GM15510 (cell line): ENCODE data around the gene EDEM2.
A peak's percentile ranks its signal among the peaks of the same experiment; 100 is the strongest.

Experiments
- POLR2A ChIP-seq: IDR thresholded peaks from 3 replicates; pipeline ENCODE4 v1.6.1; 2011; ENCODE audit warnings: borderline replicate concordance; ENCODE audit not compliant: insufficient read length; ENCODE audit errors: extremely low read depth

Gene EDEM2, protein sequence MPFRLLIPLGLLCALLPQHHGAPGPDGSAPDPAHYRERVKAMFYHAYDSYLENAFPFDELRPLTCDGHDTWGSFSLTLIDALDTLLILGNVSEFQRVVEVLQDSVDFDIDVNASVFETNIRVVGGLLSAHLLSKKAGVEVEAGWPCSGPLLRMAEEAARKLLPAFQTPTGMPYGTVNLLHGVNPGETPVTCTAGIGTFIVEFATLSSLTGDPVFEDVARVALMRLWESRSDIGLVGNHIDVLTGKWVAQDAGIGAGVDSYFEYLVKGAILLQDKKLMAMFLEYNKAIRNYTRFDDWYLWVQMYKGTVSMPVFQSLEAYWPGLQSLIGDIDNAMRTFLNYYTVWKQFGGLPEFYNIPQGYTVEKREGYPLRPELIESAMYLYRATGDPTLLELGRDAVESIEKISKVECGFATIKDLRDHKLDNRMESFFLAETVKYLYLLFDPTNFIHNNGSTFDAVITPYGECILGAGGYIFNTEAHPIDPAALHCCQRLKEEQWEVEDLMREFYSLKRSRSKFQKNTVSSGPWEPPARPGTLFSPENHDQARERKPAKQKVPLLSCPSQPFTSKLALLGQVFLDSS

GRCh38 chr20:35146920-35147574 lies at the start of gene EDEM2:
TSS of gene EDEM2 (minus strand) at chr20:35147336. CDS start at chr20:35147258, 78 bp downstream.
- peak; percentile 88 for TF ChIP-seq POLR2A

DNA sequence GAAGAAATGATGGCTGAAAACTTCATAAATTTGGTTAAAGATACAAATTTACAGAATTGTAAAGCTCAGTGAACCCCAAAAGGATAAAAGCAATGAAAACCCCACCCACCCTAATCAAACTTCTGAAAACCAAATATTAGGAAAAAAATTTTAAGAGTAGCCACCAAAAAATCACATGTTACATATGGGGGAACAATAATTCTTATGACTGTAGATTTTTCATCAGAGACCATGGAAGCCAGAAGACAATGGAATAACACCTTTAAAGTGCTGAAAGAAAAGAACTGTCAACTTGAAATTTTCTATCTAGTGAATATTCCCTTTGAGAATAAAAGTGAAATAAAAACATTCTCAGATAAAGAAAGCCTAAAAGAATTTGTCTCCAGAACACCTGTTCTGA lies 49.2 kb upstream of the EDEM2 start:
- no peak for TF ChIP-seq POLR2A

DNA sequence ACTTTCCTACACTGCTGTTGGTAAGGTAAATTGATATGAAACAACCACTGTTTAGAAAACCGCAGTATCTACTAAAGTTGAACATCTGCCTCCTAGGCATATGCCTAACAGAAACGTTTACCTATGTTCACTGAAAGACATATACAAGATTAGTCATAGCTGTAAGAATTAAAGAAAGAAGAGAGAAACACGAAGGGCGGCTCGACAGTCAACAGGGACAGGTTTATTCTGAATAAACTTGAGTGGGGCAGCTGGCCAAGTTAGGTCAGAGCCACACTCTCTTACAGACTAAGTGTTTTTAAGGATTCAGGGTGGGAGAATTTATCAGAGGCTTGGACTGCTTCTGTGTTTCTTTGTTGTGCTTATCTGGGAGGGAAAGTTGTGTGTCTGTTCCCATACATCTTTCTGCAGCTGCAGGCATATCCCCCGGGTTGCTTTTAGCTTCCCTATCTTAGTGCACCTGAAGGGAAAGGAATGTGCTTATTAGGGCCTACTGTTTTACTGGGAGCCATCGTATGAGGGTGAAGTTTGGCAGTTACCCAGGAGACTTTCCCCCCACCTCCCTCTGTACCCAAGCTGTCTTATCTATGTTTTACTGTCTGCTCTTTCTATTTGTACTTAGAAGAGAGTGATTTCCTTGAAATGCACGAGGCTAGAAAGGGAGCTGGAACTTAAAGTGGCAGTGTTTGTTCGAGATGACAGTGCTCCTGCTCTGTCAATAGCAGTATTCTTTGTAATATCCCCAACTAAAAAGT lies 45.2 kb upstream of the EDEM2 start:
- TF ChIP-seq POLR2A, result no peak

- no peak for TF ChIP-seq POLR2A
Measured at GRCh38 chr20:35191419-35192117, 44.4 kb upstream of the EDEM2 start.

DNA sequence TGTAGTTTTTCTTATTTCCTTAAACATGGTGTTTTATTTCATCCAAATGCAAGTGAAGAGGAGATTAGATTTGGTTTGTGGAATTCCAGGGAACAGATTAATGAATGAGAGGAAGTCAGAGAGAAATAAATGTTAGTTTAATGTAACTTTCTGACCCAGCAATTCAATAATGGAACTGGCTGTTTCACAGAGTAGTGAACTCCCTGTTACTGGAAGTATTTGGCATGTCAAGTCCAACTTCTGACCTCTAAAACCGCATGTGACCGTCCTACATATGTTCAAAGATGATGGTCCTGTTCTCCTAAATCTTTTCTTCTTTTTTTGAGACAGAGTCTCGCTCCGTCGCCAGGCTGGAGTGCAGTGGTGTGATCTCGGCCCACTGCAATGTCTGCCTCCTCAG lies 43.4 kb upstream of the EDEM2 start:
- TF ChIP-seq POLR2A, result no peak

DNA sequence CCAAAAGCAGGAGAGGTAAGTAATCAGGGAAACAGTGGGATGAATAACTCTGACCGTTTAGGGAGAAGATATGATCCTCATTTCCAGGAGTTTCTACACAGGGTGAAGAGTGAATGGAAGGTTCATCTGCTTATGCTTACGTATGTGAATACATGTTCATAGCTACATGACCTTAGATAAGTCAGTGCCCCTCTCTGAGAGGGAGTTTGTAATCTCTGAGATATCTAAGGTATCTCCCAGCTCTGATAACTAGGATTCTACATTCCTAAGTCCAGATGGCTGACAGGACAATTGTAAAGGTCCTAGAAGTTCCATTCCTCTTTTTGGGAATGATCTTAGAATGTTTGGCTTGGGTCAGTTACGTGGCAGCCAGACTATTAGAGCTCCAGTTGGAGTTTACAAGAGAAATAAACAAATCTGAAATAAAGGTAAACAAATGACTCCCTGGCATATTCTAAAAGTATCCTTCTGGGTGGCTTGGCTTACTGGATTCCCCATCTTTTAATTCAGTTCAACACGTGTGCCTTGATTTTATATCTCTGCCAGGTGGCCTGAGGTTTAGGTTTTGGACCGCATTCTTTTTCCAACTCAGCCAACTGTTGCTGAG lies 40.6 kb upstream of the EDEM2 start:
- no peak for TF ChIP-seq POLR2A

DNA sequence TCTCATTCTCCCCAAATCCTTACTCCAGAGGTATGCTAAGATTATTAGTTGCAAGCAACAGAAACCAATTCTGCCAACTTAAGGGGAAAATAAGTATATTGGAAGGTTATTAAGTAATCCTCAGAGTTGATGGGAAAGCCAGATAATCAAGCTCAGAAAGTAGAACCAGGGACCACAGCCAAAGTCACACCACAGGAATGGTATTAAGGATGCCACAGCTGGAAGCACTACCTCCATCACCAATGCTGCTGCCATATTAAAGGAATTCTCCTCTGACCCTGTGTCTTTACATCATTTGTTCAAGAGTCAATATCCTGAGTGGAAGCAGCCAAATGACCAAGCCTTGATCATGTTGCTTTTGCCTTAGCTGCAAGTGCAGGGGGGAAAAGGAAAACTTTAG lies 34.6 kb upstream of the EDEM2 start:
- TF ChIP-seq POLR2A, result no peak

- TF ChIP-seq POLR2A, result no peak
Measured at GRCh38 chr20:35180266-35180665, 33.1 kb upstream of the EDEM2 start.

- no peak for TF ChIP-seq POLR2A
Measured at GRCh38 chr20:35179292-35180212, 32.4 kb upstream of the EDEM2 start.

GRCh38 chr20:35176132-35176531 lies 29.0 kb upstream of the EDEM2 start:
- TF ChIP-seq POLR2A, result no peak

DNA sequence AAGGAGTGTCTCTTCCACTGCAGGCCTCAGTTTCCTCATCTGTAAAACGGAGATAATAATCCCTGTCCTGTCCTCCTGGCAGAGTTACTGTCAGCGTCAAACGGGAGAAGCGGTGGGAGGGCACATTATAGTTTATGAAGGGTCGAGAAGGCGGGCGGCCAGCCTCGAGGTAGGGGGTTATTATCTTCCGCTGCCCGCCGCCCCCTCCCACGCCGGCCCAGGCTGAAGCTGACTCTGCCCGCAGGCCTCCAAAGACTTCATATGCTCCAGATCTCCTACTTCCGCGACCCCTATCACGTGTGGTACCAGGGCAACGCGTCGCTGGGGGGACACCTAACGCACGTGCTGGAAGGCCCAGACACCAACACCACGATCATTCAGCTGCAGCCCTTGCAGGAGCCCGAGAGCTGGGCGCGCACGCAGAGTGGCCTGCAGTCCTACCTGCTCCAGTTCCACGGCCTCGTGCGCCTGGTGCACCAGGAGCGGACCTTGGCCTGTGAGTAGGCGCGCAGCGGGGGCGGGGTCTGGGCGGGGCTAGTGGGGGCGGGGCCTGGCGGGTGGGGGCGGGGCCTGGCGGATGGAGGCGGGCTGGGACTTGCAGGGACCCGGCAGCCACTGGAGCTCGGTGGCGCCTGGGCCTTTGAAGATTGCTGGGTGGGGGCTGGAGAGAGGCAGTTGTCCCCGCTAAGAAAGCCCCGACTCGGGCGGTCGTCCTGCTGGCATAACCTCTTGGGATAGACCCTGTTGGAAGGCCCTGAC lies 27.5 kb upstream of the EDEM2 start:
- no peak for TF ChIP-seq POLR2A

GRCh38 chr20:35173576-35174192 lies 26.5 kb upstream of the EDEM2 start:
- no peak for TF ChIP-seq POLR2A
